Thyroid gland (tissue), 4 donors: ENCODE measurements around the gene DYRK4. TPM values are rescaled to one million over a fixed set of nuclear protein-coding genes. Genes with fewer than 3 reads are reported as not detected.

Experiments
- DNase-seq, 2 donors: peaks; one replicate each; pipeline ENCODE4 v3.0.0-alpha.2; 2019
- H3K27ac ChIP-seq, 3 donors: fragments of 200-600 bp; sonication (generic); 1 replicate in 2 of 3; 2 replicates in 1 of 3; pipeline ENCODE4 v1.5.1; 2016 to 2019; ENCODE audit warnings: mild to moderate bottlenecking in 1 of 3, moderate library complexity in 1 of 3
- H3K27me3 ChIP-seq: fragments of 200-600 bp; sonication (generic); one replicate; pipeline ENCODE4 v1.5.1; 2019
- H3K36me3 ChIP-seq, 2 donors: fragments of 200-600 bp; sonication (generic); one replicate each; pipeline ENCODE4 v1.5.1; 2016 to 2019
- H3K4me1 ChIP-seq, 2 donors: fragments of 200-600 bp; sonication (generic); one replicate each; pipeline ENCODE4 v1.5.1; 2017 to 2019
- H3K4me3 ChIP-seq, 3 donors: fragments of 200-600 bp; sonication (generic); replicated peaks in 1 of 3; 1 replicate in 2 of 3; 2 replicates in 1 of 3; pipeline ENCODE4 v1.5.1; 2016; ENCODE audit warnings: mild to moderate bottlenecking in 1 of 3
- H3K9me3 ChIP-seq: fragments of 200-600 bp; sonication (generic); one replicate; pipeline ENCODE4 v1.5.1; 2017
- CTCF ChIP-seq, 6 experiments: fragments of 200-600 bp in 3 of 6; fragments of 450-650 bp in 3 of 6; sonication (generic) in 3 of 6; IDR thresholded peaks; one replicate each; pipeline ENCODE4 v1.5.1; 2016 to 2019; ENCODE audit warnings: antibody characterized with exemption in 6 of 6, mild to moderate bottlenecking in 2 of 6, inconsistent platforms in 1 of 6, moderate library complexity in 1 of 6
- POLR2A ChIP-seq, 2 donors: fragments of 450-650 bp; IDR thresholded peaks; one replicate each; pipeline ENCODE4 v1.6.1; 2017; ENCODE audit warnings: antibody characterized with exemption in 2 of 2, mild to moderate bottlenecking in 2 of 2, moderate library complexity in 1 of 2
- WGBS, 2 donors: methylation state at CpG; one replicate each; pipeline ENCODE4 v1.1.5; 2017; 5-methylcytosine and 5-hydroxymethylcytosine counted together
- intact Hi-C: fragments of 100-400 bp; cut with DNase I; formaldehyde crosslinking; loops from one replicate; pipeline ENCODE4 v1.15.1; 2023
- total RNA-seq, 4 donors: library from RNA; depleted of rRNA; stranded (reverse); fragments of >200 nt; gene quantifications; one replicate each; pipeline ENCODE4 v1.2.3, GENCODE V29; 2016

Gene DYRK4
- total RNA-seq, 4 donors from 2014 or later = 23.5 to 46.5 (median 41.7) TPM

- WGBS, 2 donors = 68 to 95% methylated on average over 3 of the region's 3 CpGs
- Histone ChIP-seq H3K9me3 (no peaks in the 10 kb centered on the region), H3K4me3 (no peak overlapping the region), H3K36me3 (peaks cover 6 to 7% of the 10 kb centered on the region in 2 donors), H3K27me3 (no peaks in the 10 kb centered on the region), H3K4me1 (peaks cover 0 to 4% of the 10 kb centered on the region in 2 donors), H3K27ac (no peak overlapping the region)
- TF ChIP-seq POLR2A (IDR thresholded peaks at IDR 0.05) (no peak), CTCF (IDR thresholded peaks at IDR 0.05) (no peak)
- no peak for DNase-seq
- intact Hi-C loops = no loop called here
Measured at GRCh38 chr12:4607056-4607455, 45.0 kb downstream of the DYRK4 start.

- H3K4me1 ChIP-seq = peaks cover 0 to 4% of the 10 kb centered on the region in 2 donors
- H3K36me3 ChIP-seq = peaks cover 12 to 24% of the 10 kb centered on the region in 2 donors
- DNase-seq = no peak
- no peak overlapping the region for H3K4me3 ChIP-seq
- intact Hi-C loops = no loop called here
- TF ChIP-seq POLR2A (IDR thresholded peaks at IDR 0.05) = no peak
- no peak for TF ChIP-seq CTCF (IDR thresholded peaks at IDR 0.05)
- 91 to 93% methylated on average over 9 of the region's 9 CpGs for WGBS, 2 donors
- H3K9me3 ChIP-seq = no peaks in the 10 kb centered on the region
- H3K27ac ChIP-seq = no peak overlapping the region
- H3K27me3 ChIP-seq = no peaks in the 10 kb centered on the region
Measured at GRCh38 chr12:4609071-4609470, 47.1 kb downstream of the DYRK4 start.

- WGBS, 2 donors = 71 to 75% methylated on average over 4 of the region's 4 CpGs
- TF ChIP-seq CTCF (IDR thresholded peaks at IDR 0.05) = no peak
- Histone ChIP-seq H3K4me3 (no peak overlapping the region), H3K27ac (no peak overlapping the region), H3K36me3 (peaks cover 12 to 24% of the 10 kb centered on the region in 2 donors), H3K9me3 (no peaks in the 10 kb centered on the region), H3K4me1 (peaks cover 0 to 4% of the 10 kb centered on the region in 2 donors), H3K27me3 (no peaks in the 10 kb centered on the region)
- intact Hi-C loops = no loop called here
- DNase-seq = no peak
Measured at GRCh38 chr12:4610481-4610880, 48.5 kb downstream of the DYRK4 start.

GRCh38 chr12:4615667-4616066, 53.7 kb downstream of the DYRK4 start:
- TF ChIP-seq POLR2A (IDR thresholded peaks at IDR 0.05) (no peak), CTCF (IDR thresholded peaks at IDR 0.05) (no peak)
- no peak for DNase-seq
- Histone ChIP-seq H3K9me3 (no peaks in the 10 kb centered on the region), H3K27ac (peak overlapping the region in 2 of 3 donors; percentile 2 to 20), H3K36me3 (peaks cover 6 to 21% of the 10 kb centered on the region in 2 donors), H3K4me1 (peaks cover 5 to 7% of the 10 kb centered on the region in 2 donors), H3K4me3 (no peak overlapping the region), H3K27me3 (no peaks in the 10 kb centered on the region)
- intact Hi-C loops = no loop called here
- 93 to 96% methylated on average over 9 of the region's 9 CpGs for WGBS, 2 donors

GRCh38 chr12:4621511-4621910, 59.5 kb downstream of the DYRK4 start:
- TF ChIP-seq POLR2A (IDR thresholded peaks at IDR 0.05) (no peak), CTCF (IDR thresholded peaks at IDR 0.05) (no peak)
- Histone ChIP-seq H3K9me3 (no peaks in the 10 kb centered on the region), H3K36me3 (no peaks in the 10 kb centered on the region), H3K27ac (no peak overlapping the region), H3K27me3 (no peaks in the 10 kb centered on the region), H3K4me1 (no peaks in the 10 kb centered on the region), H3K4me3 (no peak overlapping the region)
- no peak for DNase-seq
- WGBS, 2 donors = 37 to 56% methylated on average over 3 of the region's 3 CpGs
- intact Hi-C loops = no loop called here
